PC-3 (cell line): ENCODE data around the gene TXK.

Experiments
- CTCF ChIP-seq: fragments of 300-600 bp; sonication (generic); conservative IDR thresholded peaks from 2 replicates; pipeline ENCODE4 v1.5.1; 2017; ENCODE audit warnings: antibody characterized with exemption, low read depth, mild to moderate bottlenecking, low read length
- EZH2 ChIP-seq: fragments of 300-600 bp; sonication (generic); IDR thresholded peaks from one replicate; pipeline ENCODE4 v1.6.1; 2017; ENCODE audit warnings: antibody characterized with exemption, mild to moderate bottlenecking, low read length; ENCODE audit not compliant: unreplicated experiment
- EZH2phosphoT487 ChIP-seq: fragments of 300-600 bp; sonication (generic); IDR thresholded peaks from 2 replicates; pipeline ENCODE4 v1.6.1; 2018; ENCODE audit warnings: mild to moderate bottlenecking, antibody characterized with exemption, low read length, borderline replicate concordance

GRCh38 chr4:48152259-48152658 is 18.2 kb upstream of the TXK start:
- TF ChIP-seq CTCF (no peak), EZH2 (no peak), EZH2phosphoT487 (no peak)
